Measurements from ENCODE around the gene DSCAML1.

Gene DSCAML1

GRCh38 chr11:117580866-117581265 is 216.2 kb downstream of the DSCAML1 start:
- H2BK5ac ChIP-seq (ENCODE audit: low read depth, low read length, poor library complexity), result no peak overlapping the region
- no peak overlapping the region for H4K8ac ChIP-seq (ENCODE audit: low read depth, low read length)
- no peak overlapping the region for H3K14ac ChIP-seq (ENCODE audit: low read length)
- H3K27me3 ChIP-seq (ENCODE audit: insufficient read depth, low read length), result no peaks in the 10 kb centered on the region
- H3K4me1 ChIP-seq (ENCODE audit: control insufficient read depth in 1 of 2, insufficient read depth in 2 of 2, low read length in 2 of 2), result no peaks in the 10 kb centered on the region
- no peak overlapping the region for H4K91ac ChIP-seq (ENCODE audit: low read depth, low read length)
- no peak overlapping the region for H3K18ac ChIP-seq (ENCODE audit: low read length)
- no peak overlapping the region for H4K12ac ChIP-seq (ENCODE audit: low read depth, low read length)
- no peak overlapping the region for H2BK12ac ChIP-seq (ENCODE audit: low read length)
- no peak for DNase-seq
- H2AK5ac ChIP-seq (ENCODE audit: low read length), result no peak overlapping the region
- H3K4me3 ChIP-seq (ENCODE audit: low read depth, low read length), result no peak overlapping the region
- no peak overlapping the region for H3K9ac ChIP-seq (ENCODE audit: low read length)
- H3K27ac ChIP-seq (ENCODE audit: low read depth, low read length), result no peak overlapping the region
- H2BK120ac ChIP-seq (ENCODE audit: insufficient read depth, low read length, poor library complexity), result no peak overlapping the region
- no peak overlapping the region for H3K4ac ChIP-seq (ENCODE audit: low read depth, low read length)
- no peak overlapping the region for H3K4me2 ChIP-seq (ENCODE audit: low read length)
- H3K23ac ChIP-seq (ENCODE audit: low read length), result no peak overlapping the region
- no CpG with 5 or more reads among the region's 6 CpGs for WGBS (ENCODE audit: extremely low coverage, insufficient coverage, insufficient read length)
- H3K79me1 ChIP-seq (ENCODE audit: low read length), result no peaks in the 10 kb centered on the region
- H3K79me2 ChIP-seq (ENCODE audit: control insufficient read depth, insufficient read depth, low read length, poor library complexity), result no peaks in the 10 kb centered on the region
- H2AFZ ChIP-seq (ENCODE audit: insufficient read depth, low read length, poor library complexity), result no peak overlapping the region
- H3K9me3 ChIP-seq (ENCODE audit: insufficient read depth, low read depth, low read length), result no peaks in the 10 kb centered on the region
- no peaks in the 10 kb centered on the region for H3K36me3 ChIP-seq (ENCODE audit: control insufficient read depth in 1 of 2, insufficient read depth in 2 of 2, low read length in 2 of 2)

GRCh38 chr11:117579161-117579560 is 217.9 kb downstream of the DSCAML1 start:
- H4K91ac ChIP-seq (ENCODE audit: low read depth, low read length), result no peak overlapping the region
- no peak overlapping the region for H2BK5ac ChIP-seq (ENCODE audit: low read depth, low read length, poor library complexity)
- H3K36me3 ChIP-seq (ENCODE audit: control insufficient read depth in 1 of 2, insufficient read depth in 2 of 2, low read length in 2 of 2), result no peaks in the 10 kb centered on the region
- H2AK5ac ChIP-seq (ENCODE audit: low read length), result no peak overlapping the region
- no peak overlapping the region for H3K4me3 ChIP-seq (ENCODE audit: low read depth, low read length)
- no peak overlapping the region for H3K9ac ChIP-seq (ENCODE audit: low read length)
- no peak overlapping the region for H4K12ac ChIP-seq (ENCODE audit: low read depth, low read length)
- no peak overlapping the region for H2BK12ac ChIP-seq (ENCODE audit: low read length)
- H3K4me2 ChIP-seq (ENCODE audit: low read length), result no peak overlapping the region
- no peak overlapping the region for H3K23ac ChIP-seq (ENCODE audit: low read length)
- WGBS (ENCODE audit: extremely low coverage, insufficient coverage, insufficient read length), result no CpG with 5 or more reads among the region's 2 CpGs
- H3K4ac ChIP-seq (ENCODE audit: low read depth, low read length), result no peak overlapping the region
- H4K8ac ChIP-seq (ENCODE audit: low read depth, low read length), result no peak overlapping the region
- no peaks in the 10 kb centered on the region for H3K27me3 ChIP-seq (ENCODE audit: insufficient read depth, low read length)
- no peaks in the 10 kb centered on the region for H3K79me2 ChIP-seq (ENCODE audit: control insufficient read depth, insufficient read depth, low read length, poor library complexity)
- no peak for DNase-seq
- H3K4me1 ChIP-seq (ENCODE audit: control insufficient read depth in 1 of 2, insufficient read depth in 2 of 2, low read length in 2 of 2), result no peaks in the 10 kb centered on the region
- H2AFZ ChIP-seq (ENCODE audit: insufficient read depth, low read length, poor library complexity), result no peak overlapping the region
- H3K9me3 ChIP-seq (ENCODE audit: insufficient read depth, low read depth, low read length), result no peaks in the 10 kb centered on the region
- no peak overlapping the region for H3K18ac ChIP-seq (ENCODE audit: low read length)
- no peaks in the 10 kb centered on the region for H3K79me1 ChIP-seq (ENCODE audit: low read length)
- no peak overlapping the region for H2BK120ac ChIP-seq (ENCODE audit: insufficient read depth, low read length, poor library complexity)
- no peak overlapping the region for H3K27ac ChIP-seq (ENCODE audit: low read depth, low read length)
- H3K14ac ChIP-seq (ENCODE audit: low read length), result no peak overlapping the region

- Histone ChIP-seq H3K79me1 (ENCODE audit: low read length) (no peaks in the 10 kb centered on the region), H2AK5ac (ENCODE audit: low read length) (no peak overlapping the region), H3K23ac (ENCODE audit: low read length) (no peak overlapping the region), H3K9me3 (ENCODE audit: insufficient read depth, low read depth, low read length) (no peaks in the 10 kb centered on the region), H3K27me3 (ENCODE audit: insufficient read depth, low read length) (no peaks in the 10 kb centered on the region), H2BK12ac (ENCODE audit: low read length) (no peak overlapping the region), H4K12ac (ENCODE audit: low read depth, low read length) (no peak overlapping the region), H3K79me2 (ENCODE audit: control insufficient read depth, insufficient read depth, low read length, poor library complexity) (no peaks in the 10 kb centered on the region), H3K36me3 (ENCODE audit: control insufficient read depth in 1 of 2, insufficient read depth in 2 of 2, low read length in 2 of 2) (no peaks in the 10 kb centered on the region), H2AFZ (ENCODE audit: insufficient read depth, low read length, poor library complexity) (no peak overlapping the region), H2BK5ac (ENCODE audit: low read depth, low read length, poor library complexity) (no peak overlapping the region), H3K14ac (ENCODE audit: low read length) (no peak overlapping the region), H4K91ac (ENCODE audit: low read depth, low read length) (no peak overlapping the region), H3K4ac (ENCODE audit: low read depth, low read length) (no peak overlapping the region), H3K4me2 (ENCODE audit: low read length) (no peak overlapping the region), H3K9ac (ENCODE audit: low read length) (no peak overlapping the region), H4K8ac (ENCODE audit: low read depth, low read length) (no peak overlapping the region), H3K18ac (ENCODE audit: low read length) (no peak overlapping the region), H3K4me1 (ENCODE audit: control insufficient read depth in 1 of 2, insufficient read depth in 2 of 2, low read length in 2 of 2) (no peaks in the 10 kb centered on the region), H2BK120ac (ENCODE audit: insufficient read depth, low read length, poor library complexity) (no peak overlapping the region), H3K27ac (ENCODE audit: low read depth, low read length) (no peak overlapping the region), H3K4me3 (ENCODE audit: low read depth, low read length) (no peak overlapping the region)
- no peak for DNase-seq
- no CpG with 5 or more reads among the region's 4 CpGs for WGBS (ENCODE audit: extremely low coverage, insufficient coverage, insufficient read length)
Observed at GRCh38 chr11:117575856-117576255, 221.2 kb downstream of the DSCAML1 start.

GRCh38 chr11:117574551-117574950 is 222.5 kb downstream of the DSCAML1 start:
- no peaks in the 10 kb centered on the region for H3K9me3 ChIP-seq (ENCODE audit: insufficient read depth, low read depth, low read length)
- no peak overlapping the region for H2AK5ac ChIP-seq (ENCODE audit: low read length)
- H3K79me2 ChIP-seq (ENCODE audit: control insufficient read depth, insufficient read depth, low read length, poor library complexity), result no peaks in the 10 kb centered on the region
- H2BK12ac ChIP-seq (ENCODE audit: low read length), result no peak overlapping the region
- no peak overlapping the region for H4K12ac ChIP-seq (ENCODE audit: low read depth, low read length)
- H3K14ac ChIP-seq (ENCODE audit: low read length), result no peak overlapping the region
- no peak for DNase-seq
- H3K36me3 ChIP-seq (ENCODE audit: control insufficient read depth in 1 of 2, insufficient read depth in 2 of 2, low read length in 2 of 2), result no peaks in the 10 kb centered on the region
- H3K4ac ChIP-seq (ENCODE audit: low read depth, low read length), result no peak overlapping the region
- no peak overlapping the region for H3K23ac ChIP-seq (ENCODE audit: low read length)
- H3K79me1 ChIP-seq (ENCODE audit: low read length), result no peaks in the 10 kb centered on the region
- H2BK5ac ChIP-seq (ENCODE audit: low read depth, low read length, poor library complexity), result no peak overlapping the region
- H2BK120ac ChIP-seq (ENCODE audit: insufficient read depth, low read length, poor library complexity), result no peak overlapping the region
- no CpG with 5 or more reads among the region's 3 CpGs for WGBS (ENCODE audit: extremely low coverage, insufficient coverage, insufficient read length)
- no peaks in the 10 kb centered on the region for H3K27me3 ChIP-seq (ENCODE audit: insufficient read depth, low read length)
- H3K4me3 ChIP-seq (ENCODE audit: low read depth, low read length), result no peak overlapping the region
- H3K9ac ChIP-seq (ENCODE audit: low read length), result no peak overlapping the region
- H3K18ac ChIP-seq (ENCODE audit: low read length), result no peak overlapping the region
- no peak overlapping the region for H4K91ac ChIP-seq (ENCODE audit: low read depth, low read length)
- H2AFZ ChIP-seq (ENCODE audit: insufficient read depth, low read length, poor library complexity), result no peak overlapping the region
- H3K4me1 ChIP-seq (ENCODE audit: control insufficient read depth in 1 of 2, insufficient read depth in 2 of 2, low read length in 2 of 2), result no peaks in the 10 kb centered on the region
- H3K27ac ChIP-seq (ENCODE audit: low read depth, low read length), result no peak overlapping the region
- no peak overlapping the region for H4K8ac ChIP-seq (ENCODE audit: low read depth, low read length)
- H3K4me2 ChIP-seq (ENCODE audit: low read length), result no peak overlapping the region
